Mesenchymal stem cell (in vitro differentiated cells and primary cell): ENCODE data around the gene ZNF598.

ENCODE experiments used
- DNase-seq: peaks from one replicate; pipeline ENCODE4 v3.0.0-alpha.2; 2013
- H2AFZ ChIP-seq: one replicate; pipeline ENCODE4 v1.6.1; 2013; ENCODE audit warnings: low read depth, mild to moderate bottlenecking, control low read depth, inconsistent platforms, low read length, moderate library complexity
- H2AK5ac ChIP-seq: 2 replicates; pipeline ENCODE4 v1.6.1; 2013; ENCODE audit warnings: low read length, moderate library complexity, mild to moderate bottlenecking, inconsistent platforms; ENCODE audit not compliant: severe bottlenecking
- H2BK120ac ChIP-seq: one replicate; pipeline ENCODE4 v1.6.1; 2013; ENCODE audit warnings: low read depth, mild to moderate bottlenecking, inconsistent platforms, low read length, moderate library complexity
- H2BK12ac ChIP-seq, 2 experiments: one replicate each; pipeline ENCODE4 v1.6.1; 2013; ENCODE audit warnings: inconsistent platforms in 2 of 2, low read length in 2 of 2, mild to moderate bottlenecking in 2 of 2, moderate library complexity in 2 of 2, control low read depth in 1 of 2
- H2BK15ac ChIP-seq: one replicate; pipeline ENCODE4 v1.6.1; 2013; ENCODE audit warnings: mild to moderate bottlenecking, low read depth, inconsistent platforms; ENCODE audit not compliant: poor library complexity, severe bottlenecking
- H2BK5ac ChIP-seq: 2 replicates; pipeline ENCODE4 v1.6.1; 2013; ENCODE audit warnings: low read depth, mild to moderate bottlenecking, low read length, control low read depth, inconsistent platforms; ENCODE audit not compliant: poor library complexity, severe bottlenecking
- H3K14ac ChIP-seq, 2 experiments: one replicate each; pipeline ENCODE4 v1.6.1; 2013; ENCODE audit warnings: inconsistent platforms in 2 of 2, low read length in 2 of 2, control low read depth in 1 of 2, mild to moderate bottlenecking in 1 of 2, moderate library complexity in 1 of 2
- H3K18ac ChIP-seq, 2 experiments: one replicate each; pipeline ENCODE4 v1.6.1; 2013; ENCODE audit warnings: inconsistent platforms in 2 of 2, low read length in 2 of 2, control low read depth in 1 of 2, low read depth in 1 of 2, mild to moderate bottlenecking in 1 of 2
- H3K23ac ChIP-seq, 2 experiments: one replicate each; pipeline ENCODE4 v1.6.1; 2013; ENCODE audit warnings: inconsistent platforms in 2 of 2, low read length in 2 of 2, mild to moderate bottlenecking in 2 of 2, moderate library complexity in 2 of 2, control low read depth in 1 of 2
- H3K27ac ChIP-seq: 2 replicates; pipeline ENCODE4 v1.5.1; 2013; ENCODE audit warnings: mild to moderate bottlenecking, moderate library complexity, low read length, control low read depth, inconsistent platforms; ENCODE audit not compliant: poor library complexity, severe bottlenecking
- H3K27me3 ChIP-seq, 2 experiments: 2 replicates each; pipeline versions ENCODE4 v1.6.1 to v1.7.0; 2013; ENCODE audit warnings: low read length in 2 of 2, mild to moderate bottlenecking in 2 of 2, moderate library complexity in 2 of 2, control low read depth in 1 of 2, inconsistent platforms in 1 of 2; ENCODE audit not compliant: control insufficient read depth in 1 of 2, insufficient read depth in 1 of 2
- H3K36me3 ChIP-seq, 2 experiments: 2 replicates each; pipeline versions ENCODE4 v1.6.1 to v1.7.0; 2013; ENCODE audit warnings: low read length in 2 of 2, control low read depth in 1 of 2, inconsistent platforms in 1 of 2, low read depth in 1 of 2, mild to moderate bottlenecking in 1 of 2; ENCODE audit not compliant: insufficient read depth in 2 of 2, control insufficient read depth in 1 of 2
- H3K4ac ChIP-seq, 2 experiments: one replicate each; pipeline ENCODE4 v1.6.1; 2013; ENCODE audit warnings: inconsistent platforms in 2 of 2, low read length in 2 of 2, mild to moderate bottlenecking in 2 of 2, moderate library complexity in 2 of 2, control low read depth in 1 of 2, low read depth in 1 of 2
- H3K4me1 ChIP-seq: 2 replicates; pipeline ENCODE4 v1.6.1; 2013; ENCODE audit warnings: low read depth, low read length, control low read depth; ENCODE audit not compliant: control insufficient read depth, insufficient read depth
- H3K4me2 ChIP-seq: 2 replicates; pipeline ENCODE4 v1.6.1; 2013; ENCODE audit warnings: low read length, mild to moderate bottlenecking, inconsistent platforms; ENCODE audit not compliant: poor library complexity, severe bottlenecking
- H3K4me3 ChIP-seq, 2 experiments: 2 replicates each; pipeline versions ENCODE4 v1.5.1 to v1.7.0; 2013; ENCODE audit warnings: low read length in 2 of 2, mild to moderate bottlenecking in 2 of 2, control low read depth in 1 of 2, low read depth in 1 of 2; ENCODE audit not compliant: insufficient read depth in 1 of 2
- H3K79me1 ChIP-seq: replicated peaks from 2 replicates; pipeline ENCODE4 v1.6.1; 2013; ENCODE audit warnings: mild to moderate bottlenecking, control low read depth, low read length, inconsistent platforms; ENCODE audit not compliant: poor library complexity, severe bottlenecking
- H3K9ac ChIP-seq: 2 replicates; pipeline ENCODE4 v1.7.0; 2013; ENCODE audit warnings: mild to moderate bottlenecking, low read length, moderate library complexity
- H3K9me3 ChIP-seq: 2 replicates; pipeline ENCODE4 v1.7.0; 2013; ENCODE audit warnings: mild to moderate bottlenecking, low read length; ENCODE audit not compliant: control insufficient read depth
- H4K8ac ChIP-seq: one replicate; pipeline ENCODE4 v1.6.1; 2013; ENCODE audit warnings: inconsistent platforms, mild to moderate bottlenecking, low read length, moderate library complexity
- H4K91ac ChIP-seq: one replicate; pipeline ENCODE4 v1.6.1; 2013; ENCODE audit warnings: mild to moderate bottlenecking, low read length, inconsistent platforms
- WGBS: methylation state at CpG from one replicate; pipeline ENCODE4 v1.1.7; 2013; ENCODE audit warnings: mixed read lengths; 5-methylcytosine and 5-hydroxymethylcytosine counted together

Gene ZNF598

DNA sequence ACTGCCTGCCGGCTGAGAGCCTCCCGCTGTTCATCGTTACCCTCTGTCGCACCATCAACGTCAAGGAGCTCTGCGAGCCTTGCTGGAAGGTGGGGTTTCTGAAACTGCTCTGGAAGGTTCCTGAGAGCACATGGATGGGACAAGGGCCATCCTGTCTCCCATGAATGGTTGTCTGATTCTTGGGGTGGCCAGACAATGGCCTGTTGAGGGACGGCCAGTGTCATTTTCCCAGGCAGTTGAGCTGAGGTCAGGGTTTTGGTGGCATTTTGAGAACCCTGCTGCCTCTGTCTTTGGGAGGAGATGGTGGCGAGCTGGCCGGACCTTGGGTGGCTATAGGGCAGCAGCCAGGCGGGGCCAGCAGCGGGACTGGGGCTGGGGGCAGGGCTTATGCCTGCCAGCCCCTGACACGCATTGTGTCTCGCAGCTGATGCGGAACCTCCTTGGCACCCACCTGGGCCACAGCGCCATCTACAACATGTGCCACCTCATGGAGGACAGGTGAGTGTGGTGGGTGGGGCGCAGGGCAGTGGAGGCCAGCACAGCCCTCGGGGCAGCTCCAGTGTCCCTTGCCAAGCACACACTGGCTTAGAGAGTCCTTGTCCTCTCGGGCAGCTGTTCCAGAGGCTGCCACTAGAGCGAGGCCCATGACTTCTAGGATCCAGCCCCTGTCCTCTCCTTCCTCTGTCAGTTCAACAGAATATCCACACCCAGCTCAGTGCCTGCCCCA is 47.2 kb upstream of the ZNF598 start:
- WGBS, result 93% methylated on average over 19 of the region's 19 CpGs
- H3K4ac ChIP-seq, result no peak overlapping the region
- no peak overlapping the region for H2BK12ac ChIP-seq
- H2AK5ac ChIP-seq, result peak overlapping the region; percentile 16
- H3K4me2 ChIP-seq, result no peak overlapping the region
- H3K14ac ChIP-seq, result no peak overlapping the region
- DNase-seq, result no peak
- no peaks in the 10 kb centered on the region for H3K27me3 ChIP-seq
- no peak overlapping the region for H2BK5ac ChIP-seq
- H3K4me1 ChIP-seq, result peaks cover 52% of the 10 kb centered on the region
- no peak overlapping the region for H2BK120ac ChIP-seq
- H2AFZ ChIP-seq, result no peak overlapping the region
- no peak overlapping the region for H3K18ac ChIP-seq
- peaks cover 69 to 84% of the 10 kb centered on the region in 2 experiments for H3K36me3 ChIP-seq
- no peak overlapping the region for H3K27ac ChIP-seq
- H3K23ac ChIP-seq, result no peak overlapping the region
- H4K8ac ChIP-seq, result no peak overlapping the region
- no peak overlapping the region for H3K9ac ChIP-seq
- H2BK15ac ChIP-seq, result no peak overlapping the region
- H3K9me3 ChIP-seq, result no peaks in the 10 kb centered on the region
- H3K4me3 ChIP-seq, result no peak overlapping the region
- H3K79me1 ChIP-seq, result peaks cover 31% of the 10 kb centered on the region
- no peak overlapping the region for H4K91ac ChIP-seq

DNA sequence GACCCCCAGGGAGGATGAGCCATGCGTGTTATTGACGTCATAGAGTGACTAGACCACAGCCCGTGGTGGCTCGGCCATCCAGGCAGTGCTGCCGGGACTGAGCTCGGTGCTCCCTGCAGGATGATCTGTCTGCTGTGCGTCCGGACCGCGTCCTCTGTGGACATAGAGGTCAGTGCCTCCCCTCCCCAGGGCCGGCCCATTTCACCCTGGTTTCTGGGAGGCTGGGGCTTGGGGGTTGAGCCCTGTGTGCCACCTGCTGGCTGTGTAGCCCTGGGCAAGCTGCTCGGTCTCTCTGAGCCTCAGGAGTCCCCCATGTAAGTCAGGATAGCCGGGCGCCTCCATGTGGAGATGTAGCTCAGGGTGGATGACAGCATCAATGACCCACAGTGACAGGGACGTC is 46.5 kb upstream of the ZNF598 start:
- Histone ChIP-seq H3K4me2 (no peak overlapping the region), H2BK12ac (no peak overlapping the region), H3K9me3 (no peaks in the 10 kb centered on the region), H3K23ac (no peak overlapping the region), H2BK15ac (no peak overlapping the region), H3K4me1 (peaks cover 52% of the 10 kb centered on the region), H3K18ac (no peak overlapping the region), H2AK5ac (no peak overlapping the region), H3K14ac (no peak overlapping the region), H3K9ac (no peak overlapping the region), H4K91ac (no peak overlapping the region), H4K8ac (no peak overlapping the region), H3K4me3 (no peak overlapping the region), H3K27me3 (no peaks in the 10 kb centered on the region), H3K36me3 (peaks cover 74 to 84% of the 10 kb centered on the region in 2 experiments), H3K79me1 (peaks cover 32% of the 10 kb centered on the region), H2BK120ac (no peak overlapping the region), H2BK5ac (no peak overlapping the region), H2AFZ (no peak overlapping the region), H3K4ac (no peak overlapping the region), H3K27ac (no peak overlapping the region)
- 87% methylated on average over 15 of the region's 15 CpGs for WGBS
- DNase-seq, result no peak

DNA sequence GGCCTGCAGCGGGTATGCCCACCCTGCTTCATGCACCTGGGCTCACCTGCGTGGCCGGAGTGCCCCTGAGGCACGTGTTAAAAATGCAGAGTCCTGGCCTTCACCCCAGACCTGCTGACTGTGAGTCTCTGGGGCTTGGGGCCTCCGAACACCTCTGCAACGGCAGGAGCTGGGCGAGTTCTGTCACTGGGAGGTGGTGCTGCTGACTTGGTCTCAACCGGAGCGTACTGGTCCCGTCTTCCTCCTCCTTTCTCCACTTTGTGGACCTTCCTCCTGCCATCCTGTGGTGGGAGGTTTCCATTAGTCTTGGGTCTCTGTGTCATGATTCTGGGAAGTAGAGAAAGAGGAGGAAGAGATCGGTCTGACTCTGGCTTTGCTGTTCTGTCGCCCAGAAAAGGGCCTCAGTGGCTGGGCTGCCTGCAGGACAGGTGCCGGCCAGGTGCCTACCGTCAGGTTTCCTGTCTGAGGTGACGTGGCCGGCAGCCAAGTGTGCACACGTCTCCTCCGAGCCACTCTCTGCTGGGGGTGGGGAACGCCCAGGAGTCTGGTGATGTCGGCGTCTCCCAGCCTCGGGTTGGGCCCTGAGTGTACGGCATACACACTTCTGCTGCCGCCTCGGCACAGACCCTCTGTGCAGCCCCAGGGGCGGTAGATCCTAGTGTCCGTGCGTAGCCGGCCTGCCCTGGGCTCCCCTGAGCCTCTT is 45.1 kb upstream of the ZNF598 start:
- no peak for DNase-seq
- Histone ChIP-seq H3K9ac (no peak overlapping the region), H2BK12ac (no peak overlapping the region), H3K27me3 (no peaks in the 10 kb centered on the region), H2AFZ (no peak overlapping the region), H3K9me3 (no peaks in the 10 kb centered on the region), H3K36me3 (peaks cover 65 to 82% of the 10 kb centered on the region in 2 experiments), H4K8ac (no peak overlapping the region), H2BK120ac (no peak overlapping the region), H3K18ac (no peak overlapping the region), H3K4ac (no peak overlapping the region), H4K91ac (no peak overlapping the region), H2BK5ac (no peak overlapping the region), H3K4me3 (no peak overlapping the region), H3K27ac (no peak overlapping the region), H3K4me1 (peaks cover 50% of the 10 kb centered on the region), H3K4me2 (no peak overlapping the region), H2AK5ac (peak overlapping the region; percentile 68), H3K23ac (no peak overlapping the region), H2BK15ac (no peak overlapping the region), H3K14ac (no peak overlapping the region), H3K79me1 (peaks cover 23% of the 10 kb centered on the region)
- 97% methylated on average over 26 of the region's 29 CpGs for WGBS

DNA sequence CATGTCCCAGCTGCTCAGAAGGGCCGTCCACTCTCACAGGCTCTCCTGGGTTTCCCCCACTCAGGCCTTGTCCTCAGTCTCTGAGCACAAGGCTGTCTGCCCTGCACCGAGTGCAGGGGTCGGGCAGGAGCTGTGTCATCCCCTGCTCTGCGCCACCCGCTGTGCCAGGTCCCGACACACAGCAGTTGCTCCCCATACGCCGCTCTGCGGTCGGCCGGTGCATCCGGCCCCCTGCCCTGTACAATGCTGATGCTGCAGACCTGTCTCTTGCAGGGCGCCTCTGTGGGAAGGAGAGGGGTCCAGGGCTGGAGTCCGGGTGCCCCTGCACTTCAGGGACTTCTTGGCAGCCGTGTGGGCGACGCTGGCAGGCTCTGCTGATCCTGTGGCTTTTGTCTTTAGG is 44.3 kb upstream of the ZNF598 start:
- peaks cover 23% of the 10 kb centered on the region for H3K79me1 ChIP-seq
- H3K4me3 ChIP-seq, result no peak overlapping the region
- no peak overlapping the region for H3K18ac ChIP-seq
- no peak overlapping the region for H2AFZ ChIP-seq
- no peak overlapping the region for H3K23ac ChIP-seq
- H4K8ac ChIP-seq, result no peak overlapping the region
- no peaks in the 10 kb centered on the region for H3K9me3 ChIP-seq
- no peak overlapping the region for H3K14ac ChIP-seq
- H3K4me2 ChIP-seq, result peak overlapping the region; percentile 5
- no peak for DNase-seq
- no peaks in the 10 kb centered on the region for H3K27me3 ChIP-seq
- H3K4me1 ChIP-seq, result peaks cover 50% of the 10 kb centered on the region
- no peak overlapping the region for H2BK12ac ChIP-seq
- 94% methylated on average over 17 of the region's 17 CpGs for WGBS
- peaks cover 64 to 81% of the 10 kb centered on the region in 2 experiments for H3K36me3 ChIP-seq
- H3K4ac ChIP-seq, result no peak overlapping the region
- H3K9ac ChIP-seq, result no peak overlapping the region
- H2BK15ac ChIP-seq, result no peak overlapping the region
- peak overlapping the region; percentile 3 for H2AK5ac ChIP-seq
- H4K91ac ChIP-seq, result no peak overlapping the region
- no peak overlapping the region for H2BK5ac ChIP-seq
- no peak overlapping the region for H2BK120ac ChIP-seq
- peak overlapping the region; percentile 52 for H3K27ac ChIP-seq
